WTC11 (cell line): ENCODE data around the gene ESRP2. TPM values are rescaled to one million over a fixed set of nuclear protein-coding genes. Genes with fewer than 3 reads are reported as not detected.

Experiments used
- ATAC-seq: fragments of 200-7000 bp; cut with Tn5 transposase; 2 replicates; pipeline ENCODE4 v1.10.0; 2021; ENCODE audit warnings: mild to moderate bottlenecking, moderate library complexity
- CTCF ChIA-PET: fragments of 300-600 bp; sonication (Branson Sonifier 250); formaldehyde crosslinking; loops from one replicate; lab custom pipeline; 2021; ENCODE audit warnings: antibody characterized with exemption; lab: Charles Lee
- POLR2A ChIA-PET: fragments of 350-600 bp; sonication (Branson Sonifier 250); formaldehyde crosslinking; loops from one replicate; lab custom pipeline; 2021; ENCODE audit warnings: antibody characterized with exemption; lab: Charles Lee
- DNase-seq: peaks from one replicate; pipeline ENCODE4 v3.0.0; 2021; ENCODE audit warnings: low spot score
- H3K27ac Mint-ChIP-seq: 2 replicates; pipeline ENCODE4 v1.8.0; 2021; ENCODE audit warnings: mixed read lengths
- H3K27me3 Mint-ChIP-seq: 2 replicates; pipeline ENCODE4 v1.8.0; 2021; ENCODE audit warnings: low read depth, mild to moderate bottlenecking, moderate library complexity, mixed read lengths
- H3K36me3 Mint-ChIP-seq: 2 replicates; pipeline ENCODE4 v1.8.0; 2021; ENCODE audit warnings: mixed read lengths
- H3K4me1 Mint-ChIP-seq: 2 replicates; pipeline ENCODE4 v1.8.0; 2022; ENCODE audit warnings: mixed read lengths
- H3K4me3 Mint-ChIP-seq: 2 replicates; pipeline ENCODE4 v1.8.0; 2021; ENCODE audit warnings: mild to moderate bottlenecking, moderate library complexity, mixed read lengths
- H3K9me3 Mint-ChIP-seq: 2 replicates; pipeline ENCODE4 v1.8.0; 2021; ENCODE audit warnings: mixed read lengths
- ATF1 ChIP-seq: sonication (generic); formaldehyde crosslinking; IDR thresholded peaks from 2 replicates; pipeline ENCODE4 v1.8.1; 2023; ENCODE audit warnings: mild to moderate bottlenecking, moderate library complexity, missing genetic modification reagents
- ATF3 ChIP-seq: sonication (generic); formaldehyde crosslinking; conservative IDR thresholded peaks from 2 replicates; pipeline ENCODE4 v1.8.1; 2022; ENCODE audit warnings: mild to moderate bottlenecking, missing genetic modification reagents
- CBFB ChIP-seq: sonication (generic); formaldehyde crosslinking; IDR thresholded peaks from 2 replicates; pipeline ENCODE4 v1.8.1; 2022; ENCODE audit warnings: mild to moderate bottlenecking, low read depth, missing genetic modification reagents
- E2F4 ChIP-seq: sonication (generic); formaldehyde crosslinking; IDR thresholded peaks from 2 replicates; pipeline ENCODE4 v1.8.1; 2022; ENCODE audit warnings: low read depth, mild to moderate bottlenecking, moderate library complexity, missing genetic modification reagents, borderline replicate concordance
- NR2C2 ChIP-seq: sonication (generic); formaldehyde crosslinking; IDR thresholded peaks from 2 replicates; pipeline ENCODE4 v1.8.0; 2022; ENCODE audit warnings: mild to moderate bottlenecking, missing genetic modification reagents
- NR3C1 ChIP-seq: sonication (generic); formaldehyde crosslinking; conservative IDR thresholded peaks from 2 replicates; pipeline ENCODE4 v1.8.1; 2023; ENCODE audit warnings: low read depth, mild to moderate bottlenecking, missing genetic modification reagents
- TCF7 ChIP-seq: sonication (generic); formaldehyde crosslinking; IDR thresholded peaks from 2 replicates; pipeline ENCODE4 v1.8.0; 2022; ENCODE audit warnings: mild to moderate bottlenecking, low read depth, missing genetic modification reagents, moderate library complexity
- ZBTB21 ChIP-seq: sonication (generic); formaldehyde crosslinking; IDR thresholded peaks from 2 replicates; pipeline ENCODE4 v1.8.1; 2023; ENCODE audit warnings: mild to moderate bottlenecking, missing genetic modification reagents, borderline replicate concordance
- ZMAT4 ChIP-seq: fragments of 250-450 bp; sonication (Bioruptor Pico); IDR thresholded peaks from 2 replicates; pipeline ENCODE4 v1.9.0; 2021; ENCODE audit warnings: mild to moderate bottlenecking
- total RNA-seq: library from RNA; stranded (reverse); gene quantifications from 3 replicates; pipeline ENCODE4 v1.2.3, GENCODE V29; 2021
- TF ChIP-seq, protein P1 (sequence below): sonication (generic); formaldehyde crosslinking; IDR thresholded peaks from 2 replicates; pipeline ENCODE4 v1.8.0; 2022; ENCODE audit warnings: mild to moderate bottlenecking, missing genetic modification reagents
- TF ChIP-seq, protein P2 (sequence below): sonication (generic); formaldehyde crosslinking; IDR thresholded peaks from 2 replicates; pipeline ENCODE4 v1.8.1; 2023; ENCODE audit warnings: mild to moderate bottlenecking, moderate library complexity, missing genetic modification reagents
- TF ChIP-seq, protein P3 (sequence below): sonication (generic); formaldehyde crosslinking; IDR thresholded peaks from 2 replicates; pipeline ENCODE4 v1.8.0; 2022; ENCODE audit warnings: missing genetic modification reagents
- TF ChIP-seq, protein P4 (sequence below): sonication (generic); formaldehyde crosslinking; IDR thresholded peaks from 2 replicates; pipeline ENCODE4 v1.8.0; 2023; ENCODE audit warnings: missing genetic modification reagents, mild to moderate bottlenecking, borderline replicate concordance

Gene ESRP2
- total RNA-seq, 1 experiment from 2014 or later, result 55.0 TPM

DNA sequence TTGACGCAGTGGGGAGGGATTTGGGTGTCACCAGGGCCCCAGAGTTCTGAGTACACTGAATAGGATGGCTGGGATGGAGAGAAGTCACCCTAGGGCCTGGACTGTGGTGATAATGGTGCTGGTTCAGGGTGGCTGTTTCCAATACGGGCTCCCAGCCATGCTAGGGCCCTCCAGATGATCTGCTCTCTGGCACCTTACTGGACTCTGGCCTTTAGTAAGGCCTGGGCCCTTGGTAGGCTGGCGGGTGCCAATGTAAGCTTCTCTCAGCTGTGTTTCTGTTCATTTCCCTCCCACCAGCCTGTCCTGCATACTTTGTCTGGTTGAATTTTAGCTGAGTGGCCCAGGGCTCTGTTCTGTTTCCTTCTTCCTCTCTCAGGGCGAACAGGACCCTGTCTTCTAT is 12.0 kb upstream of the ESRP2 start:
- Mint-ChIP-seq H3K36me3 (0 out of 2 replicates have a peak, but pooled peaks cover 4% of the 10 kb centered on the region), H3K4me3 (no peak overlapping the region), H3K9me3 (no peaks in the 10 kb centered on the region), H3K27me3 (peaks cover 32% of the 10 kb centered on the region), H3K27ac (no peak overlapping the region), H3K4me1 (peaks cover 5% of the 10 kb centered on the region)
- TF ChIP-seq TCF7 (CRISPR knock-in tag) (no peak), NR2C2 (no peak), ZMAT4 (CRISPR knock-in tag) (no peak), ZBTB21 (CRISPR knock-in tag) (no peak)
- TF ChIP-seq, protein P1, sequence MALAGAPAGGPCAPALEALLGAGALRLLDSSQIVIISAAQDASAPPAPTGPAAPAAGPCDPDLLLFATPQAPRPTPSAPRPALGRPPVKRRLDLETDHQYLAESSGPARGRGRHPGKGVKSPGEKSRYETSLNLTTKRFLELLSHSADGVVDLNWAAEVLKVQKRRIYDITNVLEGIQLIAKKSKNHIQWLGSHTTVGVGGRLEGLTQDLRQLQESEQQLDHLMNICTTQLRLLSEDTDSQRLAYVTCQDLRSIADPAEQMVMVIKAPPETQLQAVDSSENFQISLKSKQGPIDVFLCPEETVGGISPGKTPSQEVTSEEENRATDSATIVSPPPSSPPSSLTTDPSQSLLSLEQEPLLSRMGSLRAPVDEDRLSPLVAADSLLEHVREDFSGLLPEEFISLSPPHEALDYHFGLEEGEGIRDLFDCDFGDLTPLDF (CRISPR knock-in tag), result no peak
- POLR2A ChIA-PET, result no interaction called here
- DNase-seq (no peak), ATAC-seq (no peak)
- CTCF ChIA-PET, result interaction anchor here (1.8 kb wide), 1 partner anchor 16 kb away, joined by 8 read pairs; the partner anchor contains the start of gene SLC7A6

DNA sequence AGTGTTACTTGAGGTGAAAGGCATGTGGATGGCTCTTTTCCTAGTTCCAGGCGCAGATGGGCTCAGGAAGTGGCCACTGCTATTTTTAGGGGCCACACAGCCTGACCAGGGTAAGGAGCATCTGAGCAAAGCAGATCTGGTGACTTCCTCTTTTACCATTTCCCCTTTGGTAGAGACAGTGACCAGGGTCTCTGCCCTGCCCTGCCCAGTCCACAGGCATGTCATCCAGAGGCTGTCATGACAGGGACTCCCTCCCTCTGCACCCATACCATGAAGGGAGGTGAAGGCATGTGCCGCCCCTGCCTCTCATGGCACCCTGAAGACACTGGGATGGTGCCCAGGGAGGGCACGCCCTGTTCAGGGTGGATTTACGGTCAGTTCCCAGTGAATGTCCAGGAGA is 11.5 kb upstream of the ESRP2 start:
- DNase-seq (no peak), ATAC-seq (no peak)
- Mint-ChIP-seq H3K4me3 (no peak overlapping the region), H3K27ac (no peak overlapping the region), H3K9me3 (no peaks in the 10 kb centered on the region), H3K4me1 (peaks cover 5% of the 10 kb centered on the region), H3K36me3 (0 out of 2 replicates have a peak, but pooled peaks cover 4% of the 10 kb centered on the region), H3K27me3 (peaks cover 37% of the 10 kb centered on the region)
- no peak for TF ChIP-seq TCF7 (CRISPR knock-in tag)
- TF ChIP-seq, protein P2, sequence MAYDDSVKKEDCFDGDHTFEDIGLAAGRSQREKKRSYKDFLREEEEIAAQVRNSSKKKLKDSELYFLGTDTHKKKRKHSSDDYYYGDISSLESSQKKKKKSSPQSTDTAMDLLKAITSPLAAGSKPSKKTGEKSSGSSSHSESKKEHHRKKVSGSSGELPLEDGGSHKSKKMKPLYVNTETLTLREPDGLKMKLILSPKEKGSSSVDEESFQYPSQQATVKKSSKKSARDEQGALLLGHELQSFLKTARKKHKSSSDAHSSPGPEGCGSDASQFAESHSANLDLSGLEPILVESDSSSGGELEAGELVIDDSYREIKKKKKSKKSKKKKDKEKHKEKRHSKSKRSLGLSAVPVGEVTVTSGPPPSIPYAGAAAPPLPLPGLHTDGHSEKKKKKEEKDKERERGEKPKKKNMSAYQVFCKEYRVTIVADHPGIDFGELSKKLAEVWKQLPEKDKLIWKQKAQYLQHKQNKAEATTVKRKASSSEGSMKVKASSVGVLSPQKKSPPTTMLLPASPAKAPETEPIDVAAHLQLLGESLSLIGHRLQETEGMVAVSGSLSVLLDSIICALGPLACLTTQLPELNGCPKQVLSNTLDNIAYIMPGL (CRISPR knock-in tag), result no peak
- no peak for TF ChIP-seq CBFB (CRISPR knock-in tag)
- no peak for TF ChIP-seq ATF3
- TF ChIP-seq, protein P3, sequence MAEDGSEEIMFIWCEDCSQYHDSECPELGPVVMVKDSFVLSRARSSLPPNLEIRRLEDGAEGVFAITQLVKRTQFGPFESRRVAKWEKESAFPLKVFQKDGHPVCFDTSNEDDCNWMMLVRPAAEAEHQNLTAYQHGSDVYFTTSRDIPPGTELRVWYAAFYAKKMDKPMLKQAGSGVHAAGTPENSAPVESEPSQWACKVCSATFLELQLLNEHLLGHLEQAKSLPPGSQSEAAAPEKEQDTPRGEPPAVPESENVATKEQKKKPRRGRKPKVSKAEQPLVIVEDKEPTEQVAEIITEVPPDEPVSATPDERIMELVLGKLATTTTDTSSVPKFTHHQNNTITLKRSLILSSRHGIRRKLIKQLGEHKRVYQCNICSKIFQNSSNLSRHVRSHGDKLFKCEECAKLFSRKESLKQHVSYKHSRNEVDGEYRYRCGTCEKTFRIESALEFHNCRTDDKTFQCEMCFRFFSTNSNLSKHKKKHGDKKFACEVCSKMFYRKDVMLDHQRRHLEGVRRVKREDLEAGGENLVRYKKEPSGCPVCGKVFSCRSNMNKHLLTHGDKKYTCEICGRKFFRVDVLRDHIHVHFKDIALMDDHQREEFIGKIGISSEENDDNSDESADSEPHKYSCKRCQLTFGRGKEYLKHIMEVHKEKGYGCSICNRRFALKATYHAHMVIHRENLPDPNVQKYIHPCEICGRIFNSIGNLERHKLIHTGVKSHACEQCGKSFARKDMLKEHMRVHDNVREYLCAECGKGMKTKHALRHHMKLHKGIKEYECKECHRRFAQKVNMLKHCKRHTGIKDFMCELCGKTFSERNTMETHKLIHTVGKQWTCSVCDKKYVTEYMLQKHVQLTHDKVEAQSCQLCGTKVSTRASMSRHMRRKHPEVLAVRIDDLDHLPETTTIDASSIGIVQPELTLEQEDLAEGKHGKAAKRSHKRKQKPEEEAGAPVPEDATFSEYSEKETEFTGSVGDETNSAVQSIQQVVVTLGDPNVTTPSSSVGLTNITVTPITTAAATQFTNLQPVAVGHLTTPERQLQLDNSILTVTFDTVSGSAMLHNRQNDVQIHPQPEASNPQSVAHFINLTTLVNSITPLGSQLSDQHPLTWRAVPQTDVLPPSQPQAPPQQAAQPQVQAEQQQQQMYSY, result no peak
- TF ChIP-seq NR3C1 (CRISPR knock-in tag), result no peak
- TF ChIP-seq, protein P4, sequence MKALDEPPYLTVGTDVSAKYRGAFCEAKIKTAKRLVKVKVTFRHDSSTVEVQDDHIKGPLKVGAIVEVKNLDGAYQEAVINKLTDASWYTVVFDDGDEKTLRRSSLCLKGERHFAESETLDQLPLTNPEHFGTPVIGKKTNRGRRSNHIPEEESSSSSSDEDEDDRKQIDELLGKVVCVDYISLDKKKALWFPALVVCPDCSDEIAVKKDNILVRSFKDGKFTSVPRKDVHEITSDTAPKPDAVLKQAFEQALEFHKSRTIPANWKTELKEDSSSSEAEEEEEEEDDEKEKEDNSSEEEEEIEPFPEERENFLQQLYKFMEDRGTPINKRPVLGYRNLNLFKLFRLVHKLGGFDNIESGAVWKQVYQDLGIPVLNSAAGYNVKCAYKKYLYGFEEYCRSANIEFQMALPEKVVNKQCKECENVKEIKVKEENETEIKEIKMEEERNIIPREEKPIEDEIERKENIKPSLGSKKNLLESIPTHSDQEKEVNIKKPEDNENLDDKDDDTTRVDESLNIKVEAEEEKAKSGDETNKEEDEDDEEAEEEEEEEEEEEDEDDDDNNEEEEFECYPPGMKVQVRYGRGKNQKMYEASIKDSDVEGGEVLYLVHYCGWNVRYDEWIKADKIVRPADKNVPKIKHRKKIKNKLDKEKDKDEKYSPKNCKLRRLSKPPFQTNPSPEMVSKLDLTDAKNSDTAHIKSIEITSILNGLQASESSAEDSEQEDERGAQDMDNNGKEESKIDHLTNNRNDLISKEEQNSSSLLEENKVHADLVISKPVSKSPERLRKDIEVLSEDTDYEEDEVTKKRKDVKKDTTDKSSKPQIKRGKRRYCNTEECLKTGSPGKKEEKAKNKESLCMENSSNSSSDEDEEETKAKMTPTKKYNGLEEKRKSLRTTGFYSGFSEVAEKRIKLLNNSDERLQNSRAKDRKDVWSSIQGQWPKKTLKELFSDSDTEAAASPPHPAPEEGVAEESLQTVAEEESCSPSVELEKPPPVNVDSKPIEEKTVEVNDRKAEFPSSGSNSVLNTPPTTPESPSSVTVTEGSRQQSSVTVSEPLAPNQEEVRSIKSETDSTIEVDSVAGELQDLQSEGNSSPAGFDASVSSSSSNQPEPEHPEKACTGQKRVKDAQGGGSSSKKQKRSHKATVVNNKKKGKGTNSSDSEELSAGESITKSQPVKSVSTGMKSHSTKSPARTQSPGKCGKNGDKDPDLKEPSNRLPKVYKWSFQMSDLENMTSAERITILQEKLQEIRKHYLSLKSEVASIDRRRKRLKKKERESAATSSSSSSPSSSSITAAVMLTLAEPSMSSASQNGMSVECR, result no peak
- no peak for TF ChIP-seq E2F4 (CRISPR knock-in tag)
- TF ChIP-seq ATF1 (CRISPR knock-in tag), result no peak
- ChIA-PET CTCF (no interaction called here), POLR2A (no interaction called here)
